GM18519 (cell line): ENCODE measurements around the gene TAB3.
A peak's percentile ranks its signal among the peaks of the same experiment; 100 is the strongest.
"Not testable (repeated sequence)": the region's sequence is repeated elsewhere in the genome, so short reads cannot be mapped to it uniquely, and the experiment has no call there.

Source experiments
- ATAC-seq: cut with Tn5 transposase; IDR thresholded peaks from one replicate; pipeline ENCODE4 v1.9.1; 2021; ENCODE audit warnings: mild to moderate bottlenecking, moderate library complexity; ENCODE audit not compliant: unreplicated experiment, low FRiP score

The TAB3 gene

DNA sequence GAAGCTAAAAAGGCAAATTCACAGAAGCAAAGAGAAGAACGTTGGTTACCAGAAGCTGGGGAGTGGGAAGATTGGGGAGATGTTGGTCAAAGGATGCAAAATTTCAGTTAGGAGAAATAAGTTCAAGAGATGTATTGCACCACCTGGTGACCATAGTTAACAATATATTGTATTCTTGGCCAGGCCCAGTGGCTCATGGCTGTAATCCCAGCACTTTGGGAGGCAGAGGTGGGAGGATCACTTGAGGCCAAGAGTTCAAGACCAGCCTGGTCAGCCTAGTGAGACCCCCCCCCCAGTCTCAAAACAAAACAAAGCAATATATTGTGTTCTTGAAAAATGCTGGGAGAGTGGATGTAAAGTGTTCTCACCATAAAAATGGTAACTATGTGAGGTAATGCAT, 67.9 kb downstream of the TAB3 start:
- no peak for ATAC-seq

DNA sequence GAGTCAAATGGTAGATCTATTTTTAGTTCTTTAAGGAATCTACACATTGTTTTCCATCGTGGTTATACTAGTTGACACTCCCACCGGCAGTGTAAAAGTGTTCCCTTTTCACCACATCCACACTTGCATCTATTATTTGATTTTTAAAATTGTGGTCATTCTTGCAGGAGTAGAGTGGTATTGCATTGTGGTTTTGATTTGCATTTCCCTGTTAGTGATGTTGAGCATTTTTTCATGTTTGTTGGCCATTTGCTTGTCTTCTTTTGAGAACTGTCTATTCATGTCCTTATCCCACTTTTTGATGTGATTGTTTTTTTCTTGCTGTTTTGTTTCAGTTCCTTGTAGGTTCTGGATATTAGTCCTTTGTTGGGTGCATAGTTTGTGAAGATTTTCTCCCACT, 70.0 kb downstream of the TAB3 start:
- no peak for ATAC-seq

DNA sequence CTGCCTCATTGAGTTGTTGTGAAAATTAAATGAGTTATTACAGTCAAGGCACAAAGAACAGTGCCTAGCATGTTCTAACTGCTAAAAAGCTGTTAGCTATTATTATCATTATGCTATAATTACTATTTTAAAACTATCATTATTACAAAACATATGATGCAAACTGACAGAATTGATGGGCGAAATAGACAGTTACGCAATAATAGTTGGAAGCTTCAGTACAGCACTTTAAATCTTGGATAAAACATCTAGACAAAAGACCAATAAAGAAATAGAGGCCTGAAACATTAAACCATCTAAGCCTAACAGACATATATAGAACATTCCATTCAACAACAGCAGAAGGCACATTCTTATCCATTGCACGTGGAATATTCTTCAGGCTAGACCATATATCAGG, 73.0 kb downstream of the TAB3 start:
- no peak for ATAC-seq

DNA sequence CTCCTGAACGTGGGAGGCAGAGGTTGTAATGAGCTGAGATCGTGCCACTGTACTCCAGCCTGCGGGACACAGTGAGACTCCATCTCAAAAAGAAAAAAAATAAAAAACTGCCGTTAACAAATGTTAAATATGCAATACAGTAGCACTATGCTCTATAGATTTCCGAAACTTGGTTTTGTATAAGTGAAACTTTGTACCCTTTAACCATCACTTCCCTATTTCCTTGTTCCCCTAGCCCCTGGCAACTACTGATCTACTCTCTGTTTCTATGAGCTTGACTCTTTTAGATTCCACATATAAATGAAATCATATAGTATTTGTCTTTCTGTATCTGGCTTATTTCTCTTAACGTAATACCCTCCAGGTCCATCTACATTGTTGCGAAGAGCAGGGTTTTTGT, 74.1 kb downstream of the TAB3 start:
- peak; percentile 42 for ATAC-seq

DNA sequence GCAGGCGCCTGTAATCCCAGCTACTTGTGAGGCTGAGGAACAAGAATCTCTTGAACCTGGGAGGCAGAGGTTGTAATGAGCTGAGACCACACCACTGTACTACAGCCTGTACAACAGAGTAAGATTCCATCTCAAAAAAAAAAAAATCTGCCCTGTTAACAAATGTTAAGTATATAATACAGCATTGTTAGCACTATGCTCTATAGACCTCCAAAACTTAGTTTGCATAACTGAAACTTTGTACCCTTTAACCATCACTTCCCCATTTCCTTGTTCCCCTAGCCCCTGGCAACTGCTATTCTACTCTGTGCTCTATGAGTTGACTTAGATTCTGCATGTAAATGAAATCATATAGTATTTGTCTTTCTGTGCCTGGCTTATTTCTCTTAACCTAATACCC, 76.7 kb downstream of the TAB3 start:
- peak; percentile 99 for ATAC-seq

DNA sequence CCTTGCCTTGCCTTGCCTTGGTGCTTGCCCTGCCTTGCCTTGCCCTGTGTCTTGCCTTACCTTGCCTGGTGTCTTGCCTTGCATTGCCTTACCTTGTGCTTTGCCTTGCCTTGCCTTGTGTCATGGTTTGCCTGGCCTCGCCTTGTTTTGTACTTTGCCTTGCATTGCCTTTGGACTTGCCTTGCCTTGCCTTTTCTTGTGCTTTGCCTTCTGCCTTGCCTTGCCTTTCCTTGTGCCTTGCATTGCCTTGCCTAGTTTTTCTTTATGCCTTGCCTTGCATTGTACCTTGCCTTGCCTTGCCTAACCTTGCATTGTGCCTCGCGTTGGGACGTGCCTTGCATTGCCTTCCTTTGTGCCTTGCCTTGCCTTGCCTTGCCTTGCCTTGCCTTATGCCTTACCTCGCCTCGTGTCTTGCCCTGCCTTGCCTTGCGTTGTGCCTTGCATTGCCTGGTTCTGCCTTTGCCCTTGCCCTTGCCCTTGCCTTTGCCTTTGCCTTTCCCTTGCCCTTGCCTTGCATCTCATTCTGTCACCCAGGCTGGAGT, 82.8 kb downstream of the TAB3 start:
- no peak for ATAC-seq

DNA sequence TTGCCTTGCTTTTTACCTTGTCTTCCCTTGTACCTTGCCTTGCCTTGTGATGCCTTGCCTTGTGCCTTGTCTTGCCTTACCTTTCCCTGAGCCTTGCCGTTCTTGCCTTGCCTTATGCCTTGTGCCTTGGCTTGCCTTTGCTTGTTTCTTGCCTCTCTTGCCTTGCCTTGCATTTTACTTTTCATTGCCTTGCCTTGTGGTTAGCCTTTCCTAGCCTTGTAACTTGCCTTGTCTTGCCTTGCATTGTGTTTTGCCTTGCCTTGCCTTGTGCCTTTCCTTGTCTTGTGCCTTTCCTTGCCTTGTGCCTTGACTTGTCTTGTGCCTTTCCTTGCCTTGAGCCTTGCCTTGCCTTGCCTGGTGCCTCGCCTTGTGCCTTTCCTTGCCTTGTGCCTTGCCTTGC, 84.6 kb downstream of the TAB3 start:
- ATAC-seq = no peak

DNA sequence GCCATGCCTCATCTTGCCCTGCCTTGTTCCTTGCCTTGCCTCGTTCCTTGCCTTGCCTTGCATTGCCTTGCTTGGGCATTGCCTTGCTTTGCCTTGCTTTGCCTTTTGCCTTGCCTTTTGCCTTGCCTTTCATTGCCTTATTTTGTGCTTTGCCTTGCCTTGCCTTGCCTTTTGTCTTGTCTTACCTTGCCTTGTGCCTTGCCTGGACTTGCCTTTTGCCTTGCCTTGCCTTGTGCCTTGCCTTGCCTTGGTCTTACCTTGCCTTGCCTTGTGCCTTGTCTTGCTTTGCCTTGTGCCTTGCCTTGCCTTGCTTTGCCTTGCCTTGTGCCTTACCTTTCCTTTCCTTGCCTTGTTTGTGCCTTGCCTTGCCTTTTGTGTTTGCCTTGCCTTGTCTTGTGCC, 88.2 kb downstream of the TAB3 start:
- ATAC-seq = no peak

DNA sequence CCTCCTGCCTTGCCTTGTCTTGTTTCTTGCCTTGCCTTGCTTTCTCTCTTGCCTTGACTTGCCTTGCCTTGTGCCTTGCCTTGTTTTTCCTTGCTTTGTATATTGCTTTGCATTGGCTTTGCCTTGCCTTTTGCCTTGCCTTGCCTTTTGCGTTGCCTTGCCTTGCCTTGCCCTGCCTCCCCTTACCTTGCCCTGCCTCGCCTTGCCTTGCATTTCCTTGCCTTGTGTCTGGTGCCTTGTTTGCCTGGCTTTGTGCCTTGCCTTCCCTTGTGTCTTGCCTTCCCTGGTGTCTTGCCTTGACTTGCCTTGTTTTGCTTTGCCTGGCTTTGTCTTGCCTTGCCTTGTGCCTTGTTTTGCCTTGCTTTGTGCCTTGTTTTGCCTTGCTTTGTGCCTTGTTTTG, 89.7 kb downstream of the TAB3 start:
- ATAC-seq = no peak

DNA sequence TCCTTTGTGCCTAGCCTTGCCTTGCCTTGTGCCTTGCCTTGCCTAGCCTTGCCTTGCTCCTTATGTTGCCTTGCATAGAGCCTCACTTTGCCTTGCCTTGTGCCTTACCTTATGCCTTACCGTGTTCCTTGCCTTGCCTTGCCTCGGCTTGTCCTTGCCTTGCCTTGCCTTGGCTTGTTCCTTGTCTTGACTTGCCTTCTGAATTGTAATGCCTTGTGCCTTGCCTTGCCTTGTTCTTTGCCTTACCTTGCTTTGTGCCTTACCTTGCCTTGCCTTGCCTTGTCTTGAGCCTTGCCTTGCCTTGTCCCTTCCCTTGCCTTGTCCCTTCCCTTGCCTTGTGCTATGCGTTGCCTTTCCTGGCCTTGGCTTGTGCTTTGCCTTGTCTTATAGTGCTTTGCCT, 90.2 kb downstream of the TAB3 start:
- no peak for ATAC-seq

DNA sequence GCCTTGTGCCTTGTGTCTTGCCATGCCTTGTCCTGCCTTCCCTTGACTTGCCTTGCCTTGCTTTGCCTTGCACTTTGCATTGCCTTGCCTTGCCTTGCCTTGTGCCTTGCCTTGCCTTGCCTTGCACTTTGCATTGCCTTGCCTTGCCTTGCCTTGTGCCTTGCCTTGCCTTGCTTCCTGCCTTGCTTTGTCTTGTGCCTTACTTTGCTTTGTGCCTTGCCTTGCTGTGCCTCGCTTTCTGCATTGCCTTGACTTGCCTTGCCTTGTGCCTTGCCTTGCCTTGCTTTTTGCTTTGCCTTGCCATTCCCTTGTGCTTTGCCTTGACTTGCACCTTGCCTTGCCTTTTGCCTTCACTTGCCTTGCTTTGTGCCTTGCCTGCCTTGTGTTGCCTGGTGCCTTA, 91.8 kb downstream of the TAB3 start:
- not testable (repeated sequence) for ATAC-seq

DNA sequence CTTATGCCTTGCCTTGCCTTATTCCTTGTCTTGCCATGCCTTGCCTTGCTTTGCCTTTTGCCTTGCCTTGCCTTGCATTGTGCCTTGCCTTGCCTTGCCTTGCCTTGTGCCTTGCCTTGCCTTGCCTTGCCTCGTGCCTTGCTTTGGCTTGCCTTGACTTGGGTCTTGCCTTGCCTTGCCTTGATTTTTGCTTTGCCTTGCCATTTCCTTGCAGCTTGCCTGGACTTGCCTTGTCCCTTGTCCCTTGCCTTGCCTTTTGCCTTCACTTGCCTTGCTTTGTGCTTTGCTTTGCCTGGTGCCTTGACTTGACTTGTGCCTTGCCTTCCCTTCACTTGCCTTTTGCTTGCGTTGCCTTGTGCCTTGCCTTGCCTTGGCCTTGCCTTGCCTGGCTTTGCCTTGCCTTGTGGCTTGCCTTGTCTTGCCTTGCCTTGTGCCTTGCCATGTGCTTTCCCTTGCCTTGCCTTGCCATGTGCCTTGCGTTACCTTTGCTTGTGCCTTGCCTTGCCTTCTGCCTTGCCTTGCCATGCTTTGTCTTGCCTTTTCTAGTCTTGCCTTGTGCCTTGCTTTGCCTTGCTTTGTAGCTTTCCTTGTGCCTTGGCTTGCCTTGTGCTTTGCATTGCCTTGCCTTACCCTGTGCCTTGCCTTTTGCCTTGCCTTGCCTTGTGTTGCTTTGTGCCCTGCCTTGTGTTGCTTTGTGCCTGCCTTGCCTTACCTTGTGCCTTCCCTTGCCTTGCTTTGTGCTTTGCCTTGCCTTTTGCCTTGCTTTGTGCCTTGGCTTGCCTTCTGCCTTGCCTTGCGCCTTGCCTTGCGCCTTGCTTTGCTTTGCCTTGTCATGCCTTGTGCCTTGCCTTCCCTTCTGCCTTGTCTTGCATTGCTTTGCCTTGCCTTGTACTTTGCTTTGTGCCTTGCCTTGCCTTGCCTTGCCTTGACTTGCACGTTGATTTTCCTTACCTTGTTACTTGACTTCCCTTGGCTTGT, 92.8 kb downstream of the TAB3 start:
- no peak for ATAC-seq

DNA sequence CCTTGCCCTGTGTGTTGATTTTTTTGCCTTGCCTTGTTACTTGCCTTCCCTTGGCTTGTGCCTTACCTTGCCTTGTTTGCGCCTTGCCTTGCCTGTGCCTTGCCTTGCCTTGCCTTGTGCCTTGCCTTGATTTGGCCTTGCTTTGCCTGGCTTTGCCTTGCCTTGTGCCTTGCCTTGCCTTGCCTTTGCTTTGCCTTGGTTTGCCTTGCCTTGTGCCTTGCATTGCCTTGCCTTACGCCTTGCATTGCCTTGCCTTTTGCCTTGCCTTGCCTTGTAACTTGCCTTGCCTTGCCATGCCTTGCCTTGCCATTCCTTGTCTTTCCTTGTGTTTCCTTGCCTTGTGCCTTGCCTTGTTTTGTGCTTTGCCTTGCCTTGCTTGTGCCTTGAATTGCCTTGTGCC, 94.6 kb downstream of the TAB3 start:
- no peak for ATAC-seq

DNA sequence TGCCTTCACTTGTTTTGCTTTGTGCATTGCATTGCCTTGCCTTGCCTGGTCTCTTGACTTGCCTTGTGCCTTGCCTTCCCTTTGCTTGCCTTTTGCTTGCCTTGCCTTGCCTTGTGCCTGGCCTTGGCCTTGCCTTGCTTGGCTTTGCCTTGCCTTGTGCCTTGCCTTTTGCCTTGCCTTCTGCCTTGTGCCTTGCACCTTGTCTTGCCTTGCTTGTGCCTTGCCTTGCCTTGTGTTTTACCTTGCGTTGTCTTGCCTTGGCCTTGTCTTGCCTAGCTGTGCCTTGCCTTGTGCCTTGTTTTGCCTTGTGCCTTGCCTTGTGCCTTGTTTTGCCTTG, 95.3 kb downstream of the TAB3 start:
- no peak for ATAC-seq

DNA sequence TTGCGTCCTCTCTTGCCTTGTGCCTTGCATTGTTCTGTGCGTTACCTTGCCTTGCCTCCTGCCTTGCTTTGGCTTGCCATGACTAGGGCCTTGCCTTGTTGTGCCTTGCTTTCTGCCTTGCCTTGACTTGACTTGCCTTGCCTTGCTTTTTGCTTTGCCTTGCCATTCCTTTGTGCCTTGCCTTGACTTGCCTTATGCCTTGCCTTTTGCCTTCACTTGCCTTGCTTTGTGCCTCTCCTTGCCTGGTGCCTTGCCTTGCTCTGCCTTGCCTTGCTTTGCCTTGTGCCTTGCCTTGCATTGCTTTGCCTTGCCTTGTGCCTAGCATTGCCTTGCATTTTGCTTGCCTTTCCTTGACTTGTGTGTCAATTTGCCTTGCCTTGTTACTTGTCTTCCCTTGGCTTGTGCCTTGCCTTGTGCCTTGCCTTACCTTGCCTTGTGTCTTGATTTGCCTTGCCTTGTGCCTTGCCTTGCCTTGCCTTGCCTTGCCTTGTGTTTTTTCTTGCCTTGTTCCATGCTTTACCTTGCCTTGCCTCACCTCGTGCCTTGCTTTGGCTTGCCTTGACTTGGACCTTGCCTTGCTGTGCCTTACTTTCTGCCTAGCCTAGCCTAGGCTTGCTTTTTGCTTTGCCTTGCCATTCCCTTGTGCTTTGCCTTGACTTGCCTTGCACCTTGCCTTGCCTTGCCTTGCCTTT, 95.8 kb downstream of the TAB3 start:
- no peak for ATAC-seq

DNA sequence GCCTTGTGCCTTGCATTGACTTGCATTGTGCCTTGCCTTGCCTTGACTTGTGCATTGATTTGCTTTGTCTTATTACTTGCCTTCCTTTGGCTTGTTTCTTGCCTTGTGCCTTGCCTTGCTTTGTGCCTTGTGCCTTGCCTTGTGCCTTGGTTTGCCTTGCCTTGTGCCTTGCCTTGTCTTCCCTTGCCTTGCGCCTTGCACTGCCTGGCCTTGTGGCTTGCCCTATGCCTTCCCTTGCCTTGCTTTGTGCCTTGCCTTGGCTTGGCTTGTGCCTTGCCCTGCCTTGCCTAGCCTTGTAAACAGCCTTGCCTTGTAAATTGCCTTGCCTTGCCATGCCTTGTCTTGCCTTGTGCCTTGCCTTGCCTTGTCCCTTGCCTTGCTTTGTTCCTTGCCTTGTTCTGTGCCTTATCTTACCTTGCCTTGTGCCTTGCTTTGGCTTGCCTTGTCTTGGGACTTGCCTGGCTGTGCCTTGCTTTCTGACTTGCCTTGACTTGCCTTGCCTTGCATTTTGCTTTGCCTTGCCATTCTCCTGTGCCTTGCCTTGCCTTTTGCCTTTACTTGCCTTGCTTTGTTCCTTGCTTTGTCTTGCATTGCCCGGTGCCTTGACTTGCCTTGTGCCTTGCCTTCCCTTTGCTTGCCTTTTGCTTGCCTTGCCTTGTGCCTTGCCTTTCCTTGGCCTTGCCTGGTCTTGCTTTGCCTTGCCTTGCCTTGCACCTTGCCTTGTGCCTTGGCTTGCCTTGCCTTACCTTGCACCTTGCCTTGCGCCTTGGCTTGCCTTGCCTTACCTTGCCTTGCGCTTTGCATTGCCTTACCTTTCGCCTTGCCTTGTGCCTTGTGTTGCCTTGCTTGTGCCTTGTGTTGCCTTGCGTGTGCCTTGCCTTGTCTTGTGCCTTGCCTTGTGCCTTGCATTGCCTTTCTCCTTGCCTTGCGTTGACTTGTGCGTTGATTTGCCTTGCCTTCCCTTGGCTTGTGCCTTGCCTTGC, 97.5 kb downstream of the TAB3 start:
- ATAC-seq = no peak

DNA sequence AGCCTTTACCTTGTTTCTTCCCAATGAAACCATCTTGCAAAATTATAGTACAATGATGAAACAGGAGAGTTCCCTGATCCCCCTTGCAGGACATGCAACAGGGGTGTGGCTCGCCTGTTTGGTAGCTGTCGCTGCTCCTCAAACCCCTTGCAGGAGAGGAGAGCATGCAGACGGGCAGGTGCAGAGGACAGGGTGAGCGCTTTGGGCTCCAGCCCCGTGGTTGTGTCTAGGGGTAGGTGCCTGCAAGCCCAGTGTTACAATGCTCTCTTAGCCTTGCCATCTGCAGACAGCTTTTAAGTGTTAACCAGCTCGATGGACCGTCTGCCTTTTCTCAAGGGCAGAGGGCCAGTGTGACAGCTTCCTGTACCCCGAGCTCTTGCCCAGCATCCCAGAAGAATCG, 102.0 kb downstream of the TAB3 start:
- no peak for ATAC-seq

DNA sequence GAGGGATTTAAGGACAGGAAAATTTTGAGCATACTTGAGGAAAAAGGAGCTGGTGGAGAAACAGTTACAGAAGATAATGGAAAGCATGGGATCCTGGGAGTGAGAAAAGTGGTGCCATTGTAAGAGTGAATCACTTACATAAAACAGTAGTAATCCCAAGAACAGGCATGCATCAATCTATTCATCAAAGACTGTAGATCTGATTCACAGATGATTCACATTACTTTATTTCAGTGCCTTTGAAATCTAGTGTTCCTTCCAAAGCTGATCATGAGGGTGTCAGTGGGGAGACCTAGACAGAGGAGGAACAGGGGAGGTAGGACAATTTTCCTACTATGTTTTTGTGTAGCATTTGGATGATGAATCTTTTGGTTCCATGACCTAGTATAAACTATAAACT, 102.7 kb downstream of the TAB3 start:
- no peak for ATAC-seq

DNA sequence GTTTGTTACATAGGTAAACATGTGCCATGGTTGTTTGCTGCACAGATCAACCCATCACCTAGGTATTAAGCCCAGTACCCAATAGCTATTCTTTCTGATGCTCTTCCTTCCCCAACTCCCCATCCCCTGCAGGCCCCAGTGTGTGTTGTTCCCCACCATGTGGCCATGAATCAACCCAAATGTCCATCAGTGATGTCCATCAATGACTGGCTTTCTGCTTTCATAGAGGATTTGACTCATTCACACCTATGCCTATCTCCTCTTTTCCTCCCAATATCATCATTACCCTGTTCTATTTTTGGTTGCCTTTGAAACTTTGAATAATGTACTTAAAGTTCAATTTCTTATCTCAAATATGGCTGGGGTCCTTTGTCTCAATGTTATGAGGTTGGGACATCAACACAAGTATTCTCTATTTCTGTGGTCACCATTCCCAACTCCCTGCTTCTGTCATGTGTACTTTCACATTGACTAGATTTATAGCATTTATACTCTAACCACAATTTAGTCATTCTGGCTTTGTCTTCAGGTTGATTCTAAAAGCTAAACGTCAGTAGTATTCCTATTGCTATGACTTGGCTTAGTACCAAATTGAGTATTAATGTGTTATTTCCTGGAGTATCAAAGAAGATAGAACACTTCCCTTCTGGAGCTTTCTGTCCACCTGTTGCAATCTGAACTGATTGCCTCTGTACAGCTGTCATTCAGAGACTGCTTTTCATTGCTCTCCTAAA, 107.2 kb downstream of the TAB3 start:
- ATAC-seq = no peak

DNA sequence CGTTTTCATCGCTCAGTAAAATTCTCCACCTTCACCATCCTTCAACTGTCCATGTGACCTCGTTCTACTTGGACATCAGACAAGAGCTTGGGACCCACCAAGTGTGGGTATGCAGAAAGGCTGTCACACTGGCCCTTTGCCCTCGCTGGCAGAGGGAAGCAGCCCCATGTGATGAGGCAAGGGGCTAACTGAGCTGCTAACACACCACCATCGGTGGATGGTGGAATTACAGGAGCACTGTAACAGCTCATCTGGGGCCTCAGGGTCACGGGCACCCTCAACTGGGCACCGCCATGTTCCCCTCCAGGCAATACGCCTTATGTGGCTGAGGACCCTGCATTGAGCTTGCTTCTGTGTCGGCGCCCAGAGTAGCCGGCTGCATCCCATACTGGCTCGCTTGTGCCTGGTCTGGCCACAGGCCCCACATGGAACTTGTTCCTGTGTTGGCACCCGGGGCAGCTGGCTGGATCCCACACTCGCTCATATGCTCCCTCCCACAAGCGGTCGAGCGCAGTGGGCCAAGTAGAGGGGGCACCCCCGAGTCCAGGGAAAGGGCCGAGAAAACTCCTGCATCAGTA, 109.5 kb downstream of the TAB3 start:
- ATAC-seq = no peak
